22Rv1 (cell line): ENCODE results near the gene PTPRM.

ENCODE experiments used
- CTCF ChIP-seq: fragments of 450-650 bp; IDR thresholded peaks from 2 replicates; pipeline ENCODE4 v1.5.1; 2017; ENCODE audit warnings: mild to moderate bottlenecking
- ZFX ChIP-seq: fragments of 450-650 bp; IDR thresholded peaks from 2 replicates; pipeline ENCODE4 v1.6.1; 2017; ENCODE audit warnings: antibody characterized with exemption, borderline replicate concordance

GRCh38 chr18:7885865-7886264 lies 318.7 kb downstream of the PTPRM start:
- TF ChIP-seq CTCF (no peak), ZFX (no peak)
